ENCODE measurements around the gene DPP4.

Gene DPP4

DNA sequence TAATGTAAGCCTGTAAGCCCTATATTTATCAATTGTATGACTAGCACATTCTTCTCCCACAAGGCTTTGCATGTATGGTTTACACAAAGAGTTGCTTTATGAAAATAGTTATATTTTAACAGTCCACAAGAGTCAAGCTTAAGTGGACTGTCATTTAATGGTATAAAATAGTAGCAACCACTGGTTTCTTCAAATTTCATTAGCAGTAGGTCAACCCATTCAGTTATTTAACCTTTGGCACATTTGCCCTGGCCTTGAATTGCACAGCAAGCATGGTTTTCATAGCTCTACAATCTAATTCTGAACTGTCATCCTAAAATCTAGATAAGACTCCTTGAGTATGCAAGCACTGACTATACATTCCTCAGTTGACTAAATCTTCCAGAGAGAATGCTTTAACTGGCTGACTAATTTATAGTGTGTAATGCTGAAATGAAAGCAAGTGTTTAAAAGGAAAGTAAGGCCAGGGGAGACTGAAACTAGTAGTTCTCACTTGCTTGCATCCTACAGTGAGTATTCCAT, 1.8 kb downstream of the DPP4 start:
- Mint-ChIP-seq H3K27ac (peak overlapping the region in 1 of 2 donors; percentile 58), H3K4me1 (peaks cover 50% of the 10 kb centered on the region), H3K9me3 (peaks cover 0 to under 1% of the 10 kb centered on the region in 2 donors), H3K27me3 (no peaks in the 10 kb centered on the region), H3K4me3 (peak overlapping the region; percentile 94 to 97)
- DNase-seq: no peak
- ATAC-seq: peak; percentile 68

DNA sequence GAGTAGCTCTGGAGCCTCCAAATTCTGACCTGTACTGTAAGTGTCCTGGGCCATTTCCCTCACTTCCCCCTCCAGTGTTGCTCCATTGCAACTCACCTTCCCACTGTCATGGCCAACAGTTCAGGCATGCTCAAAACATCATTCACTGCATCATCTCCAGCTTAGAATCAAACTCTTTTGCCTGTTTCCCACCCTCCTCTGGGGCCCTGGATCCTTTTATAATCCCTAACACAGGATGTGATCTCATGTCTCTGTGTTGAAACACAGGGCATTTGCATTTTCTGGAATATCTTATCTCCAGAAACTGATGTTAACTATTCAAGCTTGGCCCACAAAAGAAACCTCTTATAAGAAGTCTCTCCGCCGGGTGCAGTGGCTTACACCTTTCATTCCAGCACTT, 3.0 kb downstream of the DPP4 start:
- Mint-ChIP-seq H3K4me3 (peak overlapping the region; percentile 29 to 78), H3K9me3 (no peaks in the 10 kb centered on the region), H3K4me1 (peaks cover 57% of the 10 kb centered on the region), H3K27ac (no peak overlapping the region), H3K27me3 (no peaks in the 10 kb centered on the region)
- ATAC-seq (no peak), DNase-seq (no peak)

GRCh38 chr2:162070228-162070936, 3.6 kb downstream of the DPP4 start:
- no peaks in the 10 kb centered on the region for H3K27me3 Mint-ChIP-seq
- peaks cover 54% of the 10 kb centered on the region for H3K4me1 Mint-ChIP-seq
- H3K9me3 Mint-ChIP-seq: no peaks in the 10 kb centered on the region
- peak overlapping the region; percentile 29 to 78 for H3K4me3 Mint-ChIP-seq
- ATAC-seq (no peak), DNase-seq (no peak)
- H3K27ac Mint-ChIP-seq: no peak overlapping the region

DNA sequence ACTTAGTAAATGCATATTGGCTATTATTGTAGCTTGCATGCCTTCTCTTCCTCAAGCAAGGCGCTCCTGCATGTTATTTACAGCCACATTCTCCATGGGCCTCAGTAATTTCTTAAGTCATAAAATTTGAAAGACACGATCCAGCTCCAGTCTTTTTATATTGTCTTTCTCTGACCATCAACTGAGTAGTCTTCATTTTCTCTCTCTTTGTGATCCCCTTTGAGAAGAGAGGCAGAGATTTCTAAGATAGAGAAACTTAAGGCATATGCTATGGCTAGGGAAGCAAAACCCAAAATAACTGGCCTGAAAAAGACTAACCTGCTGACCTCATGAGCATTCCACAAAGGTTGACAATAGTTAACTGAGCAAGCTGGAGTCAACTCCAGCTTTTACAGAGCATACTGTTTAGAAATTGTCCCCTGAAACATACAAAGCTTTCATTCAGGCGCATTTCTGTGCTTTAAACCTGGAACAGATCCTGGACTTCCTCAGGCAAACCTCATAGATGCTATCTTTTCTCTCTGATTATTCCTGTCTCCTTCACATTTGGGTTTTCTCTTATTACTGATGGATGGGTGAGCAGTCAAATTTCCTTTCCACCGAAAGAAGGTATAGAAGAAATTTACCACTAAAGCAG, 4.6 kb downstream of the DPP4 start:
- ATAC-seq (no peak), DNase-seq (no peak)
- Mint-ChIP-seq H3K9me3 (no peaks in the 10 kb centered on the region), H3K4me3 (peak overlapping the region in 1 of 2 donors; percentile 21), H3K27me3 (no peaks in the 10 kb centered on the region), H3K27ac (no peak overlapping the region), H3K4me1 (peaks cover 50% of the 10 kb centered on the region)

- ATAC-seq (no peak), DNase-seq (no peak)
- Mint-ChIP-seq H3K4me1 (peaks cover 56% of the 10 kb centered on the region), H3K27me3 (no peaks in the 10 kb centered on the region), H3K27ac (no peak overlapping the region), H3K4me3 (no peak overlapping the region), H3K9me3 (no peaks in the 10 kb centered on the region)
Measured at GRCh38 chr2:162067596-162067995, 6.4 kb downstream of the DPP4 start.

GRCh38 chr2:162065767-162066166, 8.2 kb downstream of the DPP4 start:
- Mint-ChIP-seq H3K4me1 (peaks cover 53% of the 10 kb centered on the region), H3K27me3 (no peaks in the 10 kb centered on the region), H3K4me3 (no peak overlapping the region), H3K9me3 (no peaks in the 10 kb centered on the region), H3K27ac (no peak overlapping the region)
- DNase-seq: no peak
- ATAC-seq: no peak

DNA sequence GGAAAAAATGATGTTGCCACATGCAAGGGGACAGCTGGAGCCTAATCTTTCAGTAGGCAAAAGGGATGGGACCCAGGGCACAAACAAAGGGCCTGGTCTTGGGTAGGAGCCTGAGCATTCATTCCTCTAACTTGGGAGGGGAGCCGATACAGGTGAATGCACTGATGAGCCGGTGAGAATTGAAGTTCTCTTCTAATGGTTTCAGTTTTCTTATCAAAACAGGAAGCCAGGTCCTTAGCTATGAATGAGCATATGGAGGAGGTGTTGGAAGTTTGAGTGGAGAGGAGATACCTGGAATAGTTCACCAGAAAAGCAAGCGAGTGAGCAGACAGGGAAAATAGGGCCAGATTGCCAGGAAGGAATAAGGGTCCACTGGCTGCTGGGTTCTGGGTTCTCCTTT, 10.1 kb downstream of the DPP4 start:
- no peak for ATAC-seq
- DNase-seq: no peak
- H3K4me3 Mint-ChIP-seq: peak overlapping the region; percentile 66 to 77
- H3K4me1 Mint-ChIP-seq: peaks cover 62% of the 10 kb centered on the region
- H3K9me3 Mint-ChIP-seq: no peaks in the 10 kb centered on the region
- no peaks in the 10 kb centered on the region for H3K27me3 Mint-ChIP-seq
- H3K27ac Mint-ChIP-seq: peak overlapping the region in 1 of 2 donors; percentile 80

DNA sequence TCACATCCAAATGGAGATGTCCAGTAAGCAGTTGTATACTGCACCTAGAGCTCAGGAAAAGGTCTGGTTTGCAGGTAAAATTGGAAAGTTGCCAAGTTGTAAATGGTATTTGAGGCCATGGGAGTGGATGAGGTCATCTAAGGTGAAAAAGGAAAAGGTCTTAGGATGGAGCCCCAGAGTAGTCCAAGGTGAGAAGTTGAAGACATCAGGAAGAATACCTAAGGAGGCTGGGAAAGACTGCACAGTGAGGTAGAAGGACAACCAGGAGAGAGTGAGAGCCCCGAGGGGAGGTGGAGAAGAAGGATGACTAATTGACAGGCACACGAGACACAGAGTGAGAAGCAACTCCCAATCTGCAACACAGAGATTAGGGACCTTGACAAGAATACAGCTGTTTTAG, 10.7 kb downstream of the DPP4 start:
- no peak for ATAC-seq
- peaks cover 68% of the 10 kb centered on the region for H3K4me1 Mint-ChIP-seq
- peak overlapping the region; percentile 66 to 77 for H3K4me3 Mint-ChIP-seq
- H3K9me3 Mint-ChIP-seq: no peaks in the 10 kb centered on the region
- no peaks in the 10 kb centered on the region for H3K27me3 Mint-ChIP-seq
- DNase-seq: no peak
- peak overlapping the region; percentile 8 to 80 for H3K27ac Mint-ChIP-seq

- ATAC-seq (peak; percentile 34), DNase-seq (no peak)
- Mint-ChIP-seq H3K9me3 (no peaks in the 10 kb centered on the region), H3K4me3 (peak overlapping the region; percentile 66 to 77), H3K27ac (peak overlapping the region in 1 of 2 donors; percentile 80), H3K4me1 (peaks cover 75% of the 10 kb centered on the region), H3K27me3 (no peaks in the 10 kb centered on the region)
Measured at GRCh38 chr2:162062559-162062958, 11.5 kb downstream of the DPP4 start.

- no peak for ATAC-seq
- peak overlapping the region; percentile 33 to 44 for H3K4me3 Mint-ChIP-seq
- no peak for DNase-seq
- H3K4me1 Mint-ChIP-seq: peaks cover 82% of the 10 kb centered on the region
- no peaks in the 10 kb centered on the region for H3K9me3 Mint-ChIP-seq
- no peaks in the 10 kb centered on the region for H3K27me3 Mint-ChIP-seq
- H3K27ac Mint-ChIP-seq: peak overlapping the region in 1 of 2 donors; percentile 80
Measured at GRCh38 chr2:162061021-162061420, 13.0 kb downstream of the DPP4 start.

DNA sequence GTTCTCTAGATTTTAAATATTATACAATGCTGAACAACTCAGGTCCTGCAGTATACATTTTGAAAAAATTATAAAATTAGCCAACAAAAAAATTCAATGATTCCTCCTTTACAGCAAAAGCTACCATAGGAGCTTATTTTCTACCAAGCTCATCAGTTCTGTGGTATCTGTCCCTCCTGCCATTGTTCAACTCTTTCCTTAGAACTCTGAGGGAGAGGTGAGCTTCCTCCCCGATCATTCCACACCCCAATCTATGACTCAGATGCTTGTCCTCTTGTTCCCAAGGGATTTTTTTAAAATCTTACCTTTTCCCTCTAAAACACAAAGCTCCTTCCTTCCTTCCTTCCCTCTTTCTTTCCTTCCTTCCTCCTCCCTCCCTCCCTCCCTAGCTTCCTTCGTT, 13.5 kb downstream of the DPP4 start:
- peak overlapping the region in 1 of 2 donors; percentile 47 for H3K4me3 Mint-ChIP-seq
- H3K27me3 Mint-ChIP-seq: no peaks in the 10 kb centered on the region
- no peak for DNase-seq
- no peak for ATAC-seq
- H3K4me1 Mint-ChIP-seq: peaks cover 84% of the 10 kb centered on the region
- H3K27ac Mint-ChIP-seq: no peak overlapping the region
- no peaks in the 10 kb centered on the region for H3K9me3 Mint-ChIP-seq

- peak; percentile 88 for ATAC-seq
- peaks cover 87% of the 10 kb centered on the region for H3K4me1 Mint-ChIP-seq
- H3K27ac Mint-ChIP-seq: peak overlapping the region; percentile 90 to 96
- H3K4me3 Mint-ChIP-seq: peak overlapping the region; percentile 37 to 75
- H3K9me3 Mint-ChIP-seq: no peaks in the 10 kb centered on the region
- DNase-seq: peak; percentile 31 to 49
- H3K27me3 Mint-ChIP-seq: no peaks in the 10 kb centered on the region
Measured at GRCh38 chr2:162058973-162059668, 14.9 kb downstream of the DPP4 start.

- Mint-ChIP-seq H3K4me3 (peak overlapping the region; percentile 32 to 37), H3K27ac (peak overlapping the region in 1 of 2 donors; percentile 28), H3K4me1 (peaks cover 73% of the 10 kb centered on the region), H3K9me3 (no peaks in the 10 kb centered on the region), H3K27me3 (no peaks in the 10 kb centered on the region)
- DNase-seq (no peak), ATAC-seq (peak; percentile 34)
Measured at GRCh38 chr2:162057426-162057825, 16.6 kb downstream of the DPP4 start.

GRCh38 chr2:162056796-162057399, 17.1 kb downstream of the DPP4 start:
- no peaks in the 10 kb centered on the region for H3K9me3 Mint-ChIP-seq
- H3K27ac Mint-ChIP-seq: peak overlapping the region in 1 of 2 donors; percentile 71
- DNase-seq (no peak), ATAC-seq (no peak)
- peak overlapping the region in 1 of 2 donors; percentile 37 for H3K4me3 Mint-ChIP-seq
- H3K27me3 Mint-ChIP-seq: no peaks in the 10 kb centered on the region
- peaks cover 74% of the 10 kb centered on the region for H3K4me1 Mint-ChIP-seq

DNA sequence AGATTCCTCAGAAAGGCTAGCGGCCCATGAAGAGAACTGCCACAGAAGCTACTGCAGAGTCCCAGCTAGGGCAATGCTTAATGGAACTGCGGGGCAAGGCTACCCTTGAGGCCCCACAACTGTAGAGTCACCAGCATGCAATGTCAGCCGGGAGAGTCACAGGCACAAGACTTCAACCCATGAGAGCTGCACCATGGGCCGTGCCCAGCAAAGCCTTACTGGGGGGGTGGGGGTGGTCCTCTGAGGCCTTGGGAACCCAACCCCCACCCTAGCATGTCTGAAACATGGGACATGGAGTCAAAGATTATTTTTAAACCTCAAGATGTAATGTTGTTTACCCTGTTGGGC, 20.2 kb downstream of the DPP4 start:
- Mint-ChIP-seq H3K4me3 (no peak overlapping the region), H3K9me3 (no peaks in the 10 kb centered on the region), H3K27ac (no peak overlapping the region), H3K4me1 (peaks cover 49% of the 10 kb centered on the region), H3K27me3 (no peaks in the 10 kb centered on the region)
- ATAC-seq (no peak), DNase-seq (no peak)

All from stimulated activated naive CD8-positive, alpha-beta T cell treated with anti-CD3 and anti-CD28 coated beads, Interleukin-15, amount 100 ng/mL, for 72 hours (primary cell).